ENCODE data around the gene HSPB6. TPM values are rescaled to one million over a fixed set of nuclear protein-coding genes. Genes with fewer than 3 reads are reported as not detected.

The HSPB6 gene
- total RNA-seq, 2 experiments from 2014 or later, result 0.40 to 0.55 TPM

- Mint-ChIP-seq H3K36me3 (ENCODE audit: low read depth) (peaks cover 21% of the 10 kb centered on the region), H3K27ac (no peak overlapping the region), H3K4me1 (ENCODE audit: low read depth) (peaks cover 20% of the 10 kb centered on the region), H3K4me3 (peak overlapping the region; percentile 55), H3K9me3 (no peaks in the 10 kb centered on the region), H3K27me3 (ENCODE audit: low read depth) (peaks cover 8% of the 10 kb centered on the region)
- CTCF ChIA-PET, result no interaction called here
- intact Hi-C loops (cut with micrococcal nuclease), result loop anchor here (2.0 kb wide), 1 partner anchor 299 kb away; the partner anchor contains the start of genes THAP8 and WDR62
- DNase-seq, result peak; percentile 53
Observed at GRCh38 chr19:35755550-35756376, 1.1 kb downstream of the HSPB6 start.

- no peaks in the 10 kb centered on the region for H3K9me3 Mint-ChIP-seq
- peaks cover 19% of the 10 kb centered on the region for H3K36me3 Mint-ChIP-seq (ENCODE audit: low read depth)
- H3K4me3 Mint-ChIP-seq, result no peak overlapping the region
Observed at GRCh38 chr19:35755131-35755549, 1.7 kb downstream of the HSPB6 start.

GRCh38 chr19:35754370-35755130, 2.3 kb downstream of the HSPB6 start:
- peaks cover 21% of the 10 kb centered on the region for H3K4me1 Mint-ChIP-seq (ENCODE audit: low read depth)
- H3K27me3 Mint-ChIP-seq (ENCODE audit: low read depth), result peaks cover 8% of the 10 kb centered on the region
- DNase-seq, result no peak
- no peak overlapping the region for H3K27ac Mint-ChIP-seq
- no peak overlapping the region for H3K4me3 Mint-ChIP-seq
- peaks cover 17% of the 10 kb centered on the region for H3K36me3 Mint-ChIP-seq (ENCODE audit: low read depth)
- H3K9me3 Mint-ChIP-seq, result no peaks in the 10 kb centered on the region
- CTCF ChIA-PET, result no interaction called here
- intact Hi-C loops (cut with micrococcal nuclease), result no loop called here

More at GRCh38 chr19:35755131-35755549, 1.7 kb downstream of the HSPB6 start:
- H3K4me1 Mint-ChIP-seq (ENCODE audit: low read depth), result peaks cover 20% of the 10 kb centered on the region
- peaks cover 8% of the 10 kb centered on the region for H3K27me3 Mint-ChIP-seq (ENCODE audit: low read depth)
- CTCF ChIA-PET, result no interaction called here
- intact Hi-C loops (cut with micrococcal nuclease), result no loop called here
- DNase-seq, result no peak
- H3K27ac Mint-ChIP-seq, result no peak overlapping the region

GRCh38 chr19:35753634-35754369, 3.0 kb downstream of the HSPB6 start:
- no peak overlapping the region for H3K27ac Mint-ChIP-seq

GRCh38 chr19:35752746-35753350, 4.0 kb downstream of the HSPB6 start:
- H3K9me3 Mint-ChIP-seq, result no peaks in the 10 kb centered on the region
- intact Hi-C loops (cut with micrococcal nuclease), result no loop called here
- CTCF ChIA-PET, result no interaction called here
- peaks cover 8% of the 10 kb centered on the region for H3K27me3 Mint-ChIP-seq (ENCODE audit: low read depth)
- H3K36me3 Mint-ChIP-seq (ENCODE audit: low read depth), result peaks cover 13% of the 10 kb centered on the region
- H3K4me3 Mint-ChIP-seq, result no peak overlapping the region
- no peak overlapping the region for H3K27ac Mint-ChIP-seq
- DNase-seq, result no peak
- peaks cover 22% of the 10 kb centered on the region for H3K4me1 Mint-ChIP-seq (ENCODE audit: low read depth)

More at GRCh38 chr19:35753634-35754369, 3.0 kb downstream of the HSPB6 start:
- intact Hi-C loops (cut with micrococcal nuclease), result no loop called here
- peaks cover 13% of the 10 kb centered on the region for H3K36me3 Mint-ChIP-seq (ENCODE audit: low read depth)
- H3K4me1 Mint-ChIP-seq (ENCODE audit: low read depth), result peaks cover 18% of the 10 kb centered on the region
- no peaks in the 10 kb centered on the region for H3K9me3 Mint-ChIP-seq
- DNase-seq, result no peak
- H3K4me3 Mint-ChIP-seq, result no peak overlapping the region
- H3K27me3 Mint-ChIP-seq (ENCODE audit: low read depth), result peaks cover 8% of the 10 kb centered on the region
- CTCF ChIA-PET, result no interaction called here

GRCh38 chr19:35751839-35752745, 4.7 kb downstream of the HSPB6 start:
- no peak overlapping the region for H3K4me3 Mint-ChIP-seq
- peaks cover 13% of the 10 kb centered on the region for H3K36me3 Mint-ChIP-seq (ENCODE audit: low read depth)
- no peaks in the 10 kb centered on the region for H3K9me3 Mint-ChIP-seq
- no peak for DNase-seq
- peaks cover 8% of the 10 kb centered on the region for H3K27me3 Mint-ChIP-seq (ENCODE audit: low read depth)
- CTCF ChIA-PET, result interaction anchor here (0.6 kb wide), 1 partner anchor 853 kb away, joined by 3 read pairs; the partner anchor contains the start of gene ZNF382
- no peak overlapping the region for H3K27ac Mint-ChIP-seq
- intact Hi-C loops (cut with micrococcal nuclease), result no loop called here
- H3K4me1 Mint-ChIP-seq (ENCODE audit: low read depth), result peaks cover 27% of the 10 kb centered on the region

GRCh38 chr19:35750167-35750566, 6.7 kb downstream of the HSPB6 start:
- peak overlapping the region; percentile 98 for H3K4me3 Mint-ChIP-seq

GRCh38 chr19:35748106-35749020, 8.5 kb downstream of the HSPB6 start, which contains the start of gene LIN37:
LIN37 (plus strand) TSS chr19:35748576; CDS start chr19:35748725, 149 bp downstream.
- Mint-ChIP-seq H3K36me3 (ENCODE audit: low read depth) (no peaks in the 10 kb centered on the region), H3K4me3 (peak within 1 kb of the TSS; percentile 98), H3K9me3 (no peaks in the 10 kb centered on the region), H3K27ac (peak within 1 kb of the TSS; percentile 92), H3K4me1 (ENCODE audit: low read depth) (peaks cover 44% of the 10 kb centered on the region), H3K27me3 (ENCODE audit: low read depth) (no peaks in the 10 kb centered on the region)
- CTCF ChIA-PET, result interaction anchor here (0.9 to 1.7 kb wide), 5 partner anchors 9 to 71 kb away, joined by 3 to 9 read pairs (median 4); partner anchors contain the start of genes HSPB6 and PROSER3
- intact Hi-C loops (cut with micrococcal nuclease), result loop anchor here (1.0 to 10.0 kb wide), 7 partner anchors 10 to 739 kb away; partner anchors contain the start of genes ARHGAP33, CAPNS1, HAUS5 and PROSER3
- DNase-seq, result peak; percentile 100

More at GRCh38 chr19:35750167-35750566, 6.7 kb downstream of the HSPB6 start:
- Mint-ChIP-seq H3K4me1 (ENCODE audit: low read depth) (peaks cover 33% of the 10 kb centered on the region), H3K27me3 (ENCODE audit: low read depth) (no peaks in the 10 kb centered on the region), H3K9me3 (no peaks in the 10 kb centered on the region), H3K27ac (no peak overlapping the region), H3K36me3 (ENCODE audit: low read depth) (peaks cover 9% of the 10 kb centered on the region)
- no peak for DNase-seq
- intact Hi-C loops (cut with micrococcal nuclease), result no loop called here
- CTCF ChIA-PET, result no interaction called here

- intact Hi-C loops (cut with micrococcal nuclease), result loop anchor here (5.0 to 10.0 kb wide), 2 partner anchors 398 to 741 kb away; partner anchors contain the start of genes CAPNS1 and ZNF566
- peaks cover 58% of the 10 kb centered on the region for H3K4me1 Mint-ChIP-seq (ENCODE audit: low read depth)
- H3K27ac Mint-ChIP-seq, result peak overlapping the region; percentile 99
Observed at GRCh38 chr19:35746531-35746930, 10.3 kb downstream of the HSPB6 start.

GRCh38 chr19:35746087-35746462, 10.8 kb downstream of the HSPB6 start:
- Mint-ChIP-seq H3K27ac (peak overlapping the region; percentile 99), H3K9me3 (no peaks in the 10 kb centered on the region), H3K27me3 (ENCODE audit: low read depth) (no peaks in the 10 kb centered on the region), H3K4me1 (ENCODE audit: low read depth) (peaks cover 58% of the 10 kb centered on the region), H3K4me3 (peak overlapping the region; percentile 96), H3K36me3 (ENCODE audit: low read depth) (peaks cover 12% of the 10 kb centered on the region)
- intact Hi-C loops (cut with micrococcal nuclease), result loop anchor here (5.0 to 10.0 kb wide), 2 partner anchors 399 to 741 kb away; partner anchors contain the start of genes CAPNS1 and ZNF566
- no peak for DNase-seq
- CTCF ChIA-PET, result interaction anchor here (1.1 kb wide), 1 partner anchor 52 kb away, joined by 4 read pairs; no protein-coding TSS in a partner anchor

More at GRCh38 chr19:35746531-35746930, 10.3 kb downstream of the HSPB6 start:
- Mint-ChIP-seq H3K9me3 (no peaks in the 10 kb centered on the region), H3K36me3 (ENCODE audit: low read depth) (peaks cover 12% of the 10 kb centered on the region), H3K4me3 (peak overlapping the region; percentile 96), H3K27me3 (ENCODE audit: low read depth) (no peaks in the 10 kb centered on the region)
- DNase-seq, result no peak
- CTCF ChIA-PET, result no interaction called here
